Cardiac muscle cell (in vitro differentiated cells and primary cell): ENCODE data around the gene GRIA4. TPM values are rescaled to one million over a fixed set of nuclear protein-coding genes. Genes with fewer than 3 reads are reported as not detected.

Experiments used
- DNase-seq, 2 donors: peaks; one replicate each; pipeline versions ENCODE4 v3.0.0 to v3.0.0-alpha.2; 2010 to 2017; ENCODE audit warnings: low read depth in 1 of 2, low spot score in 1 of 2
- H3K27ac ChIP-seq: fragments of 200-600 bp; sonication (generic); 2 replicates; pipeline ENCODE4 v1.5.1; 2016
- H3K27me3 ChIP-seq: fragments of 200-600 bp; sonication (generic); 2 replicates; pipeline ENCODE4 v1.6.0; 2016; ENCODE audit warnings: control low read depth
- H3K36me3 ChIP-seq: fragments of 200-600 bp; sonication (generic); 2 replicates; pipeline ENCODE4 v1.5.1; 2016; ENCODE audit warnings: control low read depth
- H3K4me1 ChIP-seq: fragments of 200-600 bp; sonication (generic); 2 replicates; pipeline ENCODE4 v1.8.1; 2017; ENCODE audit warnings: low read depth, mild to moderate bottlenecking, mixed run types
- H3K4me3 ChIP-seq: fragments of 200-600 bp; sonication (generic); 2 replicates; pipeline ENCODE4 v1.5.1; 2016; ENCODE audit warnings: mild to moderate bottlenecking
- H3K9me3 ChIP-seq: fragments of 200-600 bp; sonication (generic); 2 replicates; pipeline ENCODE4 v1.5.1; 2017; ENCODE audit warnings: low read depth, mild to moderate bottlenecking, control low read depth
- CTCF ChIP-seq: IDR thresholded peaks from 2 replicates; pipeline ENCODE4 v1.5.1; 2012; ENCODE audit warnings: low read depth, mild to moderate bottlenecking, low read length
- polyA plus RNA-seq: library from polyadenylated mRNA; unstranded; fragments of >200 nt; fragmentation: Nextera tagmentation; extraction: Ambion mirVana; gene quantifications from 2 replicates; pipeline ENCODE4 v1.2.1, GENCODE V29; 2016
- total RNA-seq: library from RNA; depleted of rRNA; stranded (reverse); fragments of >200 nt; gene quantifications from 2 replicates; pipeline ENCODE4 v1.2.3, GENCODE V29; 2016

The GRIA4 gene
- total and polyA plus RNA-seq, 2 experiments from 2014 or later, result 20.8 to 36.6 TPM

GRCh38 chr11:105948918-105949590 is 339.2 kb downstream of the GRIA4 start:
- DNase-seq, result no peak
- TF ChIP-seq CTCF, result no peak
- Histone ChIP-seq H3K27me3 (no peaks in the 10 kb centered on the region), H3K36me3 (no peaks in the 10 kb centered on the region), H3K4me3 (no peak overlapping the region), H3K27ac (no peak overlapping the region), H3K4me1 (no peaks in the 10 kb centered on the region), H3K9me3 (no peaks in the 10 kb centered on the region)

DNA sequence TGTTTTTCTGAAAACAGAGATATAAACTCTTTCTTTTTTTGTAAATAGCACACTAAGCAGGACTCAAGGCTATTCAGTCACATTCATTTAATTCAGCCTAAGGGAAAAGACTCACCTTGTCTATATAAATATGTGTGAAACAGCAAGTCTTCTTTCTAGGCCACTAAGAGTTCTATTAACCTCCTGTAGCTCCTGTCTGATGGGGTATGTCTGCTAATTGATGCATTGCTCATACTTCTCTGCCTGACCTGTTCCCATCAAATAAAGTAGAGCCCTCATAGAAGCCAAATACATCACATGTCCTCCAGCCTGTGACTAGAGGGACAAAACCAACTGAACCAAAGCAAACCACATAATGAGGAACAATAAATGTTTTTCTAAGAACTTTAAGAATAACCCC is 344.0 kb downstream of the GRIA4 start:
- no peaks in the 10 kb centered on the region for H3K36me3 ChIP-seq
- H3K27ac ChIP-seq, result no peak overlapping the region
- TF ChIP-seq CTCF, result no peak

GRCh38 chr11:105960252-105961245 is 350.7 kb downstream of the GRIA4 start:
- no peak overlapping the region for H3K27ac ChIP-seq
- H3K36me3 ChIP-seq, result no peaks in the 10 kb centered on the region
- H3K4me1 ChIP-seq, result no peaks in the 10 kb centered on the region
- no peak for TF ChIP-seq CTCF
- no peak overlapping the region for H3K4me3 ChIP-seq
- no peaks in the 10 kb centered on the region for H3K9me3 ChIP-seq
- DNase-seq, result no peak
- no peaks in the 10 kb centered on the region for H3K27me3 ChIP-seq

More for the DNA sequence above, 344.0 kb downstream of the GRIA4 start:
- Histone ChIP-seq H3K4me1 (no peaks in the 10 kb centered on the region), H3K4me3 (no peak overlapping the region), H3K27me3 (no peaks in the 10 kb centered on the region), H3K9me3 (no peaks in the 10 kb centered on the region)
- DNase-seq, result no peak

- H3K4me3 ChIP-seq, result no peak overlapping the region
- TF ChIP-seq CTCF, result no peak
- no peaks in the 10 kb centered on the region for H3K36me3 ChIP-seq
- no peak overlapping the region for H3K27ac ChIP-seq
- no peaks in the 10 kb centered on the region for H3K9me3 ChIP-seq
- DNase-seq, result peak in 1 of 2 donors; percentile 1
- no peaks in the 10 kb centered on the region for H3K4me1 ChIP-seq
- H3K27me3 ChIP-seq, result no peaks in the 10 kb centered on the region
Measured at GRCh38 chr11:105968021-105968697, 358.3 kb downstream of the GRIA4 start.

DNA sequence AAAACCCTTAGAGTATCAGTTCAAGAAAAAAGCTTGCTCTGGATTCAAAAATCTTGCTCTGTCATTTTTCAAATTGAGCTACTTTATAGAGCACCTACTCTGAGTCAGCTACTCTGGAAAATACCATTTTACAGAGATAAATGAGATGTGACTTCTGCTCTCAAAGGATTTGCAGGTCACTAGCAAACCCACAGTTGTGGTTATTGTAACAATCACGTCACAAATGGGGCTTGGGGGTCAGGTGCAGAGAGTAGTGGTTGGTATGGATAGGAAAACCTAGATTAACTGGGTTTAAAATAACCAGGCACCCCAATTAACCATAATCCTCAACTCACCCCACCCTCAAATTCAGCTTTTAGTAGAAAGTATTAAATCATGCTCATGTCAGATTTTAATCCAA is 359.9 kb downstream of the GRIA4 start:
- no peak for TF ChIP-seq CTCF

More for the DNA sequence above, 359.9 kb downstream of the GRIA4 start:
- Histone ChIP-seq H3K27me3 (no peaks in the 10 kb centered on the region), H3K4me3 (no peak overlapping the region), H3K9me3 (no peaks in the 10 kb centered on the region), H3K36me3 (no peaks in the 10 kb centered on the region), H3K4me1 (no peaks in the 10 kb centered on the region), H3K27ac (no peak overlapping the region)
- no peak for DNase-seq
